Trophoblast cell (in vitro differentiated cells and primary cell): ENCODE measurements around the gene CCDC80.

Source experiments
- DNase-seq, 2 donors: peaks; one replicate each; pipeline ENCODE4 v3.0.0-alpha.2; 2016
- H2AFZ ChIP-seq: 2 replicates; pipeline ENCODE4 v1.6.1; 2013; ENCODE audit warnings: low read length, moderate library complexity, mild to moderate bottlenecking; ENCODE audit not compliant: insufficient read depth, poor library complexity
- H2AK5ac ChIP-seq: 2 replicates; pipeline ENCODE4 v1.6.1; 2013; ENCODE audit warnings: mild to moderate bottlenecking, low read length
- H2BK120ac ChIP-seq: 2 replicates; pipeline ENCODE4 v1.6.1; 2013; ENCODE audit warnings: low read length, mild to moderate bottlenecking, moderate library complexity; ENCODE audit not compliant: insufficient read depth, poor library complexity
- H2BK12ac ChIP-seq: 2 replicates; pipeline ENCODE4 v1.6.1; 2013; ENCODE audit warnings: mild to moderate bottlenecking, low read length, moderate library complexity
- H2BK5ac ChIP-seq: 2 replicates; pipeline ENCODE4 v1.6.1; 2013; ENCODE audit warnings: low read length, low read depth, moderate library complexity, mild to moderate bottlenecking; ENCODE audit not compliant: poor library complexity
- H3K14ac ChIP-seq: 2 replicates; pipeline ENCODE4 v1.6.1; 2013; ENCODE audit warnings: mild to moderate bottlenecking, low read length
- H3K18ac ChIP-seq: 2 replicates; pipeline ENCODE4 v1.6.1; 2013; ENCODE audit warnings: mild to moderate bottlenecking, low read length
- H3K23ac ChIP-seq: 2 replicates; pipeline ENCODE4 v1.6.1; 2013; ENCODE audit warnings: low read length
- H3K27ac ChIP-seq: 2 replicates; pipeline ENCODE4 v1.5.1; 2013; ENCODE audit warnings: low read depth, mild to moderate bottlenecking, inconsistent platforms, low read length, moderate library complexity
- H3K27me3 ChIP-seq: 2 replicates; pipeline ENCODE4 v1.6.1; 2013; ENCODE audit warnings: inconsistent platforms, mild to moderate bottlenecking, low read length, moderate library complexity; ENCODE audit not compliant: insufficient read depth
- H3K36me3 ChIP-seq, 2 experiments: 1 replicate in 1 of 2; 2 replicates in 1 of 2; pipeline ENCODE4 v1.6.1; 2013; ENCODE audit warnings: low read length in 2 of 2, mild to moderate bottlenecking in 2 of 2, moderate library complexity in 1 of 2; ENCODE audit not compliant: insufficient read depth in 2 of 2, control insufficient read depth in 1 of 2
- H3K4ac ChIP-seq: 2 replicates; pipeline ENCODE4 v1.6.1; 2013; ENCODE audit warnings: low read depth, mild to moderate bottlenecking, low read length, moderate library complexity
- H3K4me1 ChIP-seq, 2 experiments: 1 replicate in 1 of 2; 2 replicates in 1 of 2; pipeline ENCODE4 v1.6.1; 2013; ENCODE audit warnings: low read length in 2 of 2, mild to moderate bottlenecking in 2 of 2, moderate library complexity in 1 of 2; ENCODE audit not compliant: insufficient read depth in 2 of 2, control insufficient read depth in 1 of 2
- H3K4me2 ChIP-seq: 2 replicates; pipeline ENCODE4 v1.6.1; 2013; ENCODE audit warnings: inconsistent platforms, mild to moderate bottlenecking, low read length, moderate library complexity
- H3K4me3 ChIP-seq: 2 replicates; pipeline ENCODE4 v1.5.1; 2013; ENCODE audit warnings: mild to moderate bottlenecking, low read depth, low read length, inconsistent platforms
- H3K79me1 ChIP-seq: one replicate; pipeline ENCODE4 v1.6.1; 2013; ENCODE audit warnings: low read length
- H3K79me2 ChIP-seq: 2 replicates; pipeline ENCODE4 v1.6.1; 2013; ENCODE audit warnings: low read length, mild to moderate bottlenecking; ENCODE audit not compliant: control insufficient read depth, insufficient read depth, poor library complexity
- H3K9ac ChIP-seq: 2 replicates; pipeline ENCODE4 v1.6.1; 2013; ENCODE audit warnings: mild to moderate bottlenecking, low read length
- H3K9me3 ChIP-seq: 2 replicates; pipeline ENCODE4 v1.6.1; 2013; ENCODE audit warnings: low read depth, mild to moderate bottlenecking, control low read depth, inconsistent platforms, low read length; ENCODE audit not compliant: insufficient read depth
- H4K12ac ChIP-seq: 2 replicates; pipeline ENCODE4 v1.6.1; 2013; ENCODE audit warnings: low read depth, mild to moderate bottlenecking, low read length, moderate library complexity
- H4K8ac ChIP-seq: 2 replicates; pipeline ENCODE4 v1.6.1; 2013; ENCODE audit warnings: low read depth, mild to moderate bottlenecking, low read length, moderate library complexity
- H4K91ac ChIP-seq: one replicate; pipeline ENCODE4 v1.6.1; 2013; ENCODE audit warnings: low read depth, mild to moderate bottlenecking, low read length, moderate library complexity
- WGBS: extraction: QIAGEN DNeasy Blood & Tissue Kit; methylation state at CpG from one replicate; pipeline ENCODE4 v1.1.7; 2013; ENCODE audit warnings: missing lambda C conversion rate; ENCODE audit not compliant: insufficient read length, insufficient coverage; ENCODE audit errors: extremely low coverage; 5-methylcytosine and 5-hydroxymethylcytosine counted together

The CCDC80 gene

DNA sequence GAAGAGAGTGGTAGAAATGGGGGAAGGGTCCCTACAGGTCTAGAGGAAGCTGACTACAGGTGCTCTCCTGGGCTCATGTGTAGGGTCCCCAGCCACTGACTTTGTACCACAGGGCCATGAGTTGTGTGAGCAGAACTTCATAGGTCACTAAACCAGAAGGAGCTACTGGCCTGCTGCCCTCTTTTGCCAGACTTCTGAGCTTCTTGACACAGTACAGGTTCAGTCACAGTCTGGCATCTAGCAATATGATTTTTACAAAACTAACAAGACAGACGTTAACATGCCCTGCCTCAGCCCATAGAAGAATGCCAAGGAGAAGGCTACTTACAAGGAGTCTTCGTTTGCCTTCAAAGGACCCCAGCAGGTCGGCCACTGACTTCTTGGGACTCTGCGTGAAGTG is 3.2 kb downstream of the CCDC80 start:
- H2AFZ ChIP-seq: no peak overlapping the region
- H2BK5ac ChIP-seq: no peak overlapping the region
- H3K27ac ChIP-seq: no peak overlapping the region
- WGBS: no CpG with 5 or more reads among the region's 4 CpGs
- no peak overlapping the region for H3K23ac ChIP-seq
- peak overlapping the region; percentile 52 for H2AK5ac ChIP-seq
- no peak overlapping the region for H2BK12ac ChIP-seq
- H3K27me3 ChIP-seq: no peaks in the 10 kb centered on the region
- peaks cover 19% of the 10 kb centered on the region for H3K79me1 ChIP-seq
- H3K18ac ChIP-seq: peak overlapping the region; percentile 67
- H3K4me2 ChIP-seq: peak overlapping the region; percentile 49
- H2BK120ac ChIP-seq: no peak overlapping the region
- no peak for DNase-seq
- H3K79me2 ChIP-seq: peaks cover 8% of the 10 kb centered on the region
- H3K14ac ChIP-seq: peak overlapping the region; percentile 57
- H3K9me3 ChIP-seq: peaks cover 6% of the 10 kb centered on the region
- no peak overlapping the region for H4K8ac ChIP-seq
- peaks cover 20 to 43% of the 10 kb centered on the region in 2 experiments for H3K4me1 ChIP-seq
- no peak overlapping the region for H3K9ac ChIP-seq
- H4K12ac ChIP-seq: no peak overlapping the region
- peaks cover 12 to 15% of the 10 kb centered on the region in 2 experiments for H3K36me3 ChIP-seq
- H4K91ac ChIP-seq: peak overlapping the region; percentile 31
- no peak overlapping the region for H3K4ac ChIP-seq
- no peak overlapping the region for H3K4me3 ChIP-seq

DNA sequence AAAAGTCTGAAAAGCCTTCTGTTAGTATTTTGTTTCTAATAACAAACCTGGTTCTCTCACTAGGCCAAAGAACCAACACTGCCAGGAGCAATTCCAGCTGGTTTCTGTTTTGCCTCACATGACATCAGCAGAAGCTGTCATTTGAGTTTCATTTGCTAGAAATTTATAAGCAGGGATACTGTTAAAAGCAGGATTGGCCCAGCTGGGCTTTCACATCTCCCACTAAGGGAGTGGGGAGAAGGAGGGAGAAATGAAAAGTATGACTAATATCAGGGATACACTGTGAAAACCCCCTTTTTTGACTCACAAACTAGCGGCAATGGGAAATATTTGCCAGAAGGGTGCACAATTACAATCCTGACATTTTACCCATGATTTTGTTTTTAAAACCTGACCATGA is 5.3 kb downstream of the CCDC80 start:
- Histone ChIP-seq H3K9me3 (peaks cover 6% of the 10 kb centered on the region), H2AFZ (no peak overlapping the region), H3K4ac (no peak overlapping the region), H3K18ac (no peak overlapping the region), H3K23ac (no peak overlapping the region), H2AK5ac (no peak overlapping the region), H3K79me2 (peaks cover 8% of the 10 kb centered on the region), H4K91ac (peak overlapping the region; percentile 58), H2BK120ac (no peak overlapping the region), H3K27ac (peak overlapping the region; percentile 61), H3K4me2 (peak overlapping the region; percentile 54), H3K36me3 (peaks cover 12 to 15% of the 10 kb centered on the region in 2 experiments), H3K27me3 (no peaks in the 10 kb centered on the region), H3K4me1 (peaks cover 22 to 40% of the 10 kb centered on the region in 2 experiments), H3K14ac (no peak overlapping the region), H4K8ac (no peak overlapping the region), H4K12ac (no peak overlapping the region), H3K79me1 (peaks cover 13% of the 10 kb centered on the region), H2BK5ac (peak overlapping the region; percentile 59), H3K4me3 (no peak overlapping the region), H3K9ac (no peak overlapping the region), H2BK12ac (no peak overlapping the region)
- DNase-seq: no peak
- no CpG with 5 or more reads among the region's 1 CpG for WGBS

DNA sequence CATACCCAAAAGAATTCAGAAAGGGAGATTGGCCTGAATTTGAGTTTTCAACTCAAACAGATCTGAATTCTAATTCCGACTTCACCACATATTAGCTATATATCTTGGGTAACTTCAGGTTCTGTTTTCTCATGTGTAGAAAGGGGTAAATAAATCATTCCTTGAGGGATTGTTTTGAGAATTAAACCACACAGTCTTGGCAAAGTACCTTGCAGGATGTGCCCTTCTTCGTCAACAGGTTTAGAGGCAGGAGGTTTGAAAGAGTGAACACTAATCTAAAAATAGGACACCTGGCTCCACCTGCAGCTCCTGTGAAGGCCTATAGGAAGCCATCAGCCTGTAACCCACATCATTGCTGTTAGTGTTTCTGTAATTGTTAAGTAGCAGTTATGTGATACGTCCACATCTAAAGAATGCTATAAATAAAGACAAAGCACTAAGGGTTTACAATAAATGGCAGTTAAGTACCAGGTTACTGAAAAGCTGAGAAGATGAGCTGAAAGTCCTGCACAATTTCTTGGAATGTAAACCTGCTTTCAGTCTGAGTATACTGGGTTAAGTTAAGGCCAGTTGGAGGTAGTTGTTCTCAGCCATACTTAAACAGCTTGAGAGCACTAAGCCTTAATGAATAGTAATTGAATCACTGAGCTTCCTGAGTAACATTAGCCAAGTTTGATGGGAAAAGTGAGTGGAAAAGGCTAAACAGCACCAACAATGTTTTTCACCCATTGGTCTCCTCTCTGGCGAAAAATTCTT is 6.0 kb downstream of the CCDC80 start:
- no peak overlapping the region for H2BK120ac ChIP-seq
- no peak overlapping the region for H3K4me3 ChIP-seq
- H3K18ac ChIP-seq: no peak overlapping the region
- H3K79me2 ChIP-seq: peaks cover 8% of the 10 kb centered on the region
- H2BK5ac ChIP-seq: peak overlapping the region; percentile 44
- WGBS: no CpG with 5 or more reads among the region's 4 CpGs
- no peak overlapping the region for H3K4ac ChIP-seq
- H4K91ac ChIP-seq: no peak overlapping the region
- H3K9me3 ChIP-seq: peaks cover 6% of the 10 kb centered on the region
- H2AK5ac ChIP-seq: no peak overlapping the region
- H3K27me3 ChIP-seq: no peaks in the 10 kb centered on the region
- peak overlapping the region; percentile 68 for H2BK12ac ChIP-seq
- DNase-seq: no peak
- no peak overlapping the region for H4K8ac ChIP-seq
- no peak overlapping the region for H3K9ac ChIP-seq
- H3K79me1 ChIP-seq: peaks cover 12% of the 10 kb centered on the region
- H3K27ac ChIP-seq: peak overlapping the region; percentile 61
- peaks cover 24 to 42% of the 10 kb centered on the region in 2 experiments for H3K4me1 ChIP-seq
- no peak overlapping the region for H2AFZ ChIP-seq
- no peak overlapping the region for H3K23ac ChIP-seq
- H4K12ac ChIP-seq: no peak overlapping the region
- peaks cover 12 to 15% of the 10 kb centered on the region in 2 experiments for H3K36me3 ChIP-seq
- peak overlapping the region; percentile 29 for H3K4me2 ChIP-seq
- H3K14ac ChIP-seq: no peak overlapping the region

DNA sequence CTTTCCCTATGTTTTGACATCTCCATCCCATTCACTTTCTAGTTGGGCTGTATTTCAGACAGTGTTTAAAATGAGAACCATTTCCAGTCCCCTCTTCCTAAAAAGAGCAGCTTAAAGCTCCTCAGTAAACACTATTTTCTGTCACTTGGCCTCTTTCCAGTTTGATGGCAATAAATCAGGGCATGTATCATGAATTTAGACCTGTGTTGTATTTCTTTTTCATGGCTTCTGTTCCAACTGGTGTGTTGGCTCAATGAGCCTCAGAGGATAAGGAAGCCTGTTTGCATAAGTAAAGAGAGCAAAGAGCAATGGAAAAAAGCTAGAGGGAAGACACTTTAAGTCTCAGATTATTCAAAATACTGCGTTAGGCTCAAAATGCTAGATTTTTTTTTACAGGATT is 7.2 kb downstream of the CCDC80 start:
- H2AFZ ChIP-seq: no peak overlapping the region
- H3K23ac ChIP-seq: no peak overlapping the region
- no peak overlapping the region for H3K4me3 ChIP-seq
- no peak overlapping the region for H3K4me2 ChIP-seq
- H3K4ac ChIP-seq: no peak overlapping the region
- no peak overlapping the region for H3K14ac ChIP-seq
- no peak overlapping the region for H2BK12ac ChIP-seq
- peaks cover 5% of the 10 kb centered on the region for H3K79me2 ChIP-seq
- no peak for DNase-seq
- no peak overlapping the region for H4K8ac ChIP-seq
- H2BK120ac ChIP-seq: no peak overlapping the region
- no peaks in the 10 kb centered on the region for H3K9me3 ChIP-seq
- no peak overlapping the region for H4K91ac ChIP-seq
- no peak overlapping the region for H4K12ac ChIP-seq
- WGBS: no CpG with 5 or more reads among the region's 1 CpG
- H2AK5ac ChIP-seq: no peak overlapping the region
- H3K4me1 ChIP-seq: peaks cover 16 to 36% of the 10 kb centered on the region in 2 experiments
- no peak overlapping the region for H2BK5ac ChIP-seq
- no peak overlapping the region for H3K18ac ChIP-seq
- H3K9ac ChIP-seq: no peak overlapping the region
- peaks cover 9% of the 10 kb centered on the region for H3K79me1 ChIP-seq
- peak overlapping the region; percentile 0 for H3K27ac ChIP-seq
- no peaks in the 10 kb centered on the region for H3K27me3 ChIP-seq
- peaks cover 5 to 11% of the 10 kb centered on the region in 2 experiments for H3K36me3 ChIP-seq
